RPMI7951 (cell line): ENCODE results near the gene MAPT. TPM values are rescaled to one million over a fixed set of nuclear protein-coding genes. Genes with fewer than 3 reads are reported as not detected.
"Not testable (repeated sequence)": the region's sequence is repeated elsewhere in the genome, so short reads cannot be mapped to it uniquely, and the experiment has no call there.

Experiments used
- DNase-seq: peaks from one replicate; pipeline ENCODE4 v3.0.0-alpha.2; 2012; ENCODE audit warnings: low read depth
- total RNA-seq: library from RNA; depleted of rRNA; stranded (reverse); fragments of >200 nt; shearing (Covaris generic); gene quantifications from 2 replicates; pipeline ENCODE4 v1.2.3, GENCODE V29; 2014

MAPT gene
- total RNA-seq, 1 experiment from 2014 or later = 0.12 TPM

GRCh38 chr17:45900723-45901415 is 6.5 kb downstream of the MAPT start:
- DNase-seq = no peak

GRCh38 chr17:45902892-45903346 is 8.6 kb downstream of the MAPT start:
- no peak for DNase-seq

GRCh38 chr17:45904866-45905265 is 10.5 kb downstream of the MAPT start:
- no peak for DNase-seq

- no peak for DNase-seq
Measured at GRCh38 chr17:45905814-45906213, 11.5 kb downstream of the MAPT start.

- DNase-seq = no peak
Measured at GRCh38 chr17:45906237-45906636, 11.9 kb downstream of the MAPT start.

GRCh38 chr17:45906927-45907622 is 12.7 kb downstream of the MAPT start:
- no peak for DNase-seq

GRCh38 chr17:45907750-45908395 is 13.5 kb downstream of the MAPT start:
- no peak for DNase-seq

- no peak for DNase-seq
Measured at GRCh38 chr17:45908460-45908859, 14.1 kb downstream of the MAPT start.

- no peak for DNase-seq
Measured at GRCh38 chr17:45908935-45909334, 14.6 kb downstream of the MAPT start.

GRCh38 chr17:45910667-45911066 is 16.3 kb downstream of the MAPT start:
- no peak for DNase-seq

GRCh38 chr17:45912319-45912718 is 18.0 kb downstream of the MAPT start:
- DNase-seq = no peak

GRCh38 chr17:45913030-45913429 is 18.7 kb downstream of the MAPT start:
- not testable (repeated sequence) for DNase-seq

GRCh38 chr17:45914047-45914717 is 19.8 kb downstream of the MAPT start:
- DNase-seq = no peak

GRCh38 chr17:45915263-45915662 is 20.9 kb downstream of the MAPT start:
- DNase-seq = no peak

- no peak for DNase-seq
Measured at GRCh38 chr17:45917081-45917480, 22.7 kb downstream of the MAPT start.

- no peak for DNase-seq
Measured at GRCh38 chr17:45918241-45918745, 23.9 kb downstream of the MAPT start.

- no peak for DNase-seq
Measured at GRCh38 chr17:45919136-45919535, 24.8 kb downstream of the MAPT start.

GRCh38 chr17:45920083-45920482 is 25.7 kb downstream of the MAPT start:
- no peak for DNase-seq

- DNase-seq = no peak
Measured at GRCh38 chr17:45923511-45924268, 29.3 kb downstream of the MAPT start.

GRCh38 chr17:45924332-45924820 is 30.0 kb downstream of the MAPT start:
- no peak for DNase-seq

- DNase-seq = no peak
Measured at GRCh38 chr17:45925311-45925710, 31.0 kb downstream of the MAPT start.
